ENCODE measurements around the gene CERK. TPM values are rescaled to one million over a fixed set of nuclear protein-coding genes. Genes with fewer than 3 reads are reported as not detected.

Gene CERK
- total and polyA plus RNA-seq, 2 of the 8 experiments (the other 6 are each of a cell fraction or from before 2014, with no cell fraction given): 26.6 to 59.0 TPM

- no peak for TF ChIP-seq NANOG (IDR thresholded peaks at IDR 0.05; ENCODE audit: insufficient read depth, low read depth, low read length, poor library complexity, severe bottlenecking)
Observed at GRCh38 chr22:46681010-46681409, 57.0 kb downstream of the CERK start (continued).

Data from H1 (cell line).